ENCODE data around the gene SUGT1.
"Not testable (repeated sequence)": the region's sequence is repeated elsewhere in the genome, so short reads cannot be mapped to it uniquely, and the experiment has no call there.

DNA sequence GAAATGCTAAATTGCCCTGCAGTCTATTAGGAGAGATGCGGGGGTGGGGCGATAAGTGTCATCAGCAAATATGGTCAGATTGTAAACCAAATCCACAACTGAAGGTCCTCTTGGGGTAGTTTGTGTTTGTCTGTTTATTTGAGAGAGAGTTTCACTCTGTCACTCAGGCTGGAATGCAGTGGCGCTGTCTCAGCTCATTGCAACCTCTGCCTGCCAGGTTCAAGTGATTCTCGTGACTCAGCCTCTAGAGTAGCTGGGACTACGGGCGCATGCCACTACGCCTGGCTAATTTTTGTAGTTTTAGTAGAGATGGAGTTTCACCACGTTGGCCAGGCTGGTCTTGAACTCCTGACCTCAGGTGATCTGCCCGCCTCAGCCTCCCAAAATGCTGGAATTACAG lies 33.2 kb downstream of the SUGT1 start:
- TF ChIP-seq, protein P1, sequence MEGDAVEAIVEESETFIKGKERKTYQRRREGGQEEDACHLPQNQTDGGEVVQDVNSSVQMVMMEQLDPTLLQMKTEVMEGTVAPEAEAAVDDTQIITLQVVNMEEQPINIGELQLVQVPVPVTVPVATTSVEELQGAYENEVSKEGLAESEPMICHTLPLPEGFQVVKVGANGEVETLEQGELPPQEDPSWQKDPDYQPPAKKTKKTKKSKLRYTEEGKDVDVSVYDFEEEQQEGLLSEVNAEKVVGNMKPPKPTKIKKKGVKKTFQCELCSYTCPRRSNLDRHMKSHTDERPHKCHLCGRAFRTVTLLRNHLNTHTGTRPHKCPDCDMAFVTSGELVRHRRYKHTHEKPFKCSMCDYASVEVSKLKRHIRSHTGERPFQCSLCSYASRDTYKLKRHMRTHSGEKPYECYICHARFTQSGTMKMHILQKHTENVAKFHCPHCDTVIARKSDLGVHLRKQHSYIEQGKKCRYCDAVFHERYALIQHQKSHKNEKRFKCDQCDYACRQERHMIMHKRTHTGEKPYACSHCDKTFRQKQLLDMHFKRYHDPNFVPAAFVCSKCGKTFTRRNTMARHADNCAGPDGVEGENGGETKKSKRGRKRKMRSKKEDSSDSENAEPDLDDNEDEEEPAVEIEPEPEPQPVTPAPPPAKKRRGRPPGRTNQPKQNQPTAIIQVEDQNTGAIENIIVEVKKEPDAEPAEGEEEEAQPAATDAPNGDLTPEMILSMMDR (IDR thresholded peaks at IDR 0.05), result not testable (repeated sequence)
- TF ChIP-seq POLR2A (IDR thresholded peaks at IDR 0.05), result not testable (repeated sequence)

All from vagina (tissue), 2 donors.